GM19455 (cell line): Measurements from ENCODE around the gene SLC35E3.

Experiments used
- ATAC-seq: cut with Tn5 transposase; IDR thresholded peaks from one replicate; pipeline ENCODE4 v1.9.1; 2021; ENCODE audit not compliant: unreplicated experiment

SLC35E3 gene

DNA sequence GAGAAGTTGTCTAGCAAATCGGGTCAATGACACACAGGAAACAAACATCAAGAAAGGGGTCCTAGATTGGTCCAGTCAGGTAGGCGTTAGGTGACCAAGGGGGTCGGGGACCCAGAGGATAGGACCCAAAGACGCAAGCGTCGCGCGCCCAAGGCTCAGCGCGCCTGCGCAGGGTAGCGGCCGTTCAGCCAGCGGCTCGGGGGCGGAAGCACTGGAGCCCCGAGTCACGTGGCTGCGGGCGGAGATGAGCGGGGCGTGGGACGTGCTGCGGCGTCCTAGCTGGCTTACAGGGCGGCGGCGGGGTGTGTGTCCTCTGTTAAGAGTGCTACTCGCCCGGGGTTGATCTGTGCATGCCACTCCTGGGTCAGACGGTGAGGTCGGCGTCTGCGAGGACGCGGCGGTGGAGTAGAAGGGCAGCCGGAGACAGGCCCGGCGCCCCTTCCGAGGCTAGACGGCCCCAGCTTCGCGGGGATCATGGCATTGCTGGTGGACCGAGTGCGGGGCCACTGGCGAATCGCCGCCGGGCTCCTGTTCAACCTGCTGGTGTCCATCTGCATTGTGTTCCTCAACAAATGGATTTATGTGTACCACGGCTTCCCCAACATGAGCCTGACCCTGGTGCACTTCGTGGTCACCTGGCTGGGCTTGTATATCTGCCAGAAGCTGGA, at the start of gene SLC35E3:
SLC35E3 (plus strand) TSS at position 273 of the 668 bp plus-strand sequence; CDS start at position 475, 202 bp downstream.
- ATAC-seq, result peak; percentile 95

DNA sequence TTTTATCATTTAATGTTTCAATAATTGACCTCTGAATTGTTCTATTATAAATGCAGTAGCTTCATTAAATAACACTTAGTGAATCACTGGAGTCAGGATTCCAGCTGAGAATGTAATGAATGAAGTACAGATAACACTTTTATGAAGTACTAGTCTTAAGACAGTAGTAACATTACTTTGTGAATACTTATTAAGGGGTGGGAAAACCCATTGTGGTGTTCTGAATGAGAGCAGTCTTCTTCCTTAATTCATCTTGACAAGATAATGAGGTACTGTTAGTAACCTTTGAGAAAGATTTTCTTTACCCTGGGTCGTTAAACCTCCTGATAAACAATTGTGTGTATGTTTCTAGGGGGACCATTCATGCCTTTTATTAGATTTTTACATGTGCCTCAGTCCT, 46.5 kb upstream of the SLC35E3 start:
- ATAC-seq, result no peak

GRCh38 chr12:68727776-68728175, 18.2 kb upstream of the SLC35E3 start:
- ATAC-seq, result no peak

DNA sequence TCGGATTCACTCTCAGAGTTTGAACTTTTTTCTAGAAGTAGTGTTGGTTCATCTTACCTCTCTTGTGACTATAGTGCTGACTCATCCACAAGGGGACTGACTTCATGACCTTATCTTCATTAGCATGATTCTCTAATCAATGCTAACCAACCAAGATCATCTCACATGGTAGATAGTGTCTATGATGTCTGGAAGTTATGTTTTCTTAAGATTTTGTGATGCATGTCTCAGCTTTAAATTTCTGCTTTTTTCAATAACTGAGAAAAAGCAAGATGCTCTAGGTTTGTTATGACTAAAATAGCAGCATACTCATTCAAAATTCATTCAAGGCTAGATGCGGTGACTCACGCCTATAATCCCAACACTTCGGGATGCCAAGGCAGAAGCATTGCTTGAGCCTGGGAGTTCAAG, 12.3 kb upstream of the SLC35E3 start:
- no peak for ATAC-seq

DNA sequence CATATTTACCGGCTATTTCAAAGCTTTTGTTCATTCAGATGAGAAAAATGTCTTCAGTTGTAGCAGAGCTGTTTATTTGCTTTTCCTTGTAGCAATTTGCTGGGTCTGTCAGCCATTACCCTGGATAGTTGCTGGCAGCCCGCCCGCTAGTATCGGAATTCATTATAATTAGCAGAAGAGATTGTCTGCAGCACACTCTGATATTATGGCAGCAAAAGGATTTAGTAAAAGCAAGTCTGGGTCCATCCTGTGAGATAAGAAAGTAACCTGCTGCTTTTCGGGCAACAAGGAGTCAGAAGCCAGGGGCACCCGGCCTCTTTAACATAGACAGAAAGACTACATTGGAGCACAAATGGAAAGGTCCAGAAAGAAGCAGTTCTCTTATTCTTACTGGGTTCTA, 6.1 kb upstream of the SLC35E3 start:
- no peak for ATAC-seq

DNA sequence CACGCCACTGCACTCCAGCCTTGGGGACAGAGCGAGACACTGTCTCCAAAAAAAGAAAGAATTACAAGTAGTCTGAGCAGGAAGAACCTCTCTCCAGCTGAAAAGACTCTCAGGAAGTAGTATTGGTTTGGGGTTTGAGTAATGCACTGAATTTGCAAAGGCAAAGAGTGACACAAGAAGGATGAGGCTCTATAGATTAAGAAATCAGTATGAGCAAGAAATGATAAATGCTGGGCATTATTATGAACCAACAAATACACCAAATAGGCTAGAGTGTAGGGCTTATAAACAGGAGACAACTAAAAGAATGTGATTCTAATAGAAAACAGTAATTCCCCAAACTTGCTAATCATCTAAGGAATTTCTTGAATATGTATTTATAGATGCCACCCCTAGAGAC, 2.6 kb upstream of the SLC35E3 start:
- ATAC-seq, result no peak

DNA sequence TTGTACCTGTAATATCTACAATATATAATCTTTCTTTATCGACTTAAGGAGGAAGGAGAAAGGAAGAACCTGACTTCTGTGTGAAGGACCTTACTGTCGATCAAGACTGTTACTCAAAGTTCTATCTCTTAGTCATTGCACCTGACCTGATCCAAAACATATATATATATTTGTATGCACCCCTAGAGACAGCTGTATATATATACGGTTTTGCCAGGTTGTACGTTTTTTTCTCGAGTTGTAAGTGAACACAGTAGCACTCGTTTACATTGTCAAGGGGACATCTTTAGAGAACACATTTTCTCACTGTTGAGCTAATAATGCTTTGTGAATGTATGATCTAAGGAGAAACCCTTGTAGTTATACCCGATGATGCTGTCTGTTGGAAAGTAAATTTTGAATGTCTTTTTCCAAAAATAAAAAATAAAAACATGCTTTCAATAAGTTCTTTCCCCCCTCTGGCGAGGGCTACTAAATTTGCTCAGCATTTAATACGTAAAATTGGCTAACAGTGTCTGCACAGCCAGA, 536 bp upstream of the SLC35E3 start:
- ATAC-seq, result no peak

GRCh38 chr12:68746572-68747180, 700 bp downstream of the SLC35E3 start:
- peak; percentile 54 for ATAC-seq

GRCh38 chr12:68749443-68749842, 3.5 kb downstream of the SLC35E3 start:
- no peak for ATAC-seq

DNA sequence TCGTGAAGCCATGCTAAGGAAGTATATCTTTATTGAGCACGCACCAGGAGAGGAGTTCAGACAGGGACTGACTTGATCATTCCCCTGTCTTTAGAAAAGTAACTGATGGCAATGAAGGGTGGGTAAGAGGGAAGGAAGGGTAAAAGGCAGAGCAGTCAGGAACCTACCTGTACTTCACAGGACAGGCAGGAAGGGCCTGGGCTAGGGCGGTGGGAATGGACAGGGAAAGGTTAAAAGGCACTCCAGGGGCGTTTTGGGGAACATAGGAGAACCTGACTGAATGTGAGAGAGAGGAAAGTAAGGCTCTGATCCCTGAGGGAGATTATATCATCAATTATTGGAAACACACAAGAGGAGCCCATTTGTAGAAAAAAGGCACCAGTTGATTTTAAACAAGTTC, 3.9 kb downstream of the SLC35E3 start:
- no peak for ATAC-seq

DNA sequence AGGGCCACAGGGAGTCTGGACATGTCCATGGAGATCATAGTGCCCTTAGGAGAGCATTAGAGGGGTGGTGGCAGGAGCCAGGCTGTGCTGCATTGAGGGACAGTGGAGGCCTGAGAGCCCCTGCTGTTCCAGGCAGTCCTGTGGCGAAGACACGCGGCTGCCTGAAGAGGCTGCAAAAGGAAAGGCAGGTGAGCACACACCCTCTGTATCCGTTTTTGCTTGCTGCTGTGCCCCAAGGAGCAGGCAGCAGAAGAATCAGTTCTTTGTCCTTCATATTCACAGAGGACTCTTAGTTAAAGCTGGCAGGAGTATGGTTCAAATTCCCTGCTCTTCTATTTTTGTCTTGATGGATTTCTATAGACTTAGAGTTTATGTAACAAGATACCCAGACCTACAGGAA, 4.5 kb downstream of the SLC35E3 start:
- no peak for ATAC-seq

- no peak for ATAC-seq
Measured at GRCh38 chr12:68755536-68756243, 9.7 kb downstream of the SLC35E3 start.

DNA sequence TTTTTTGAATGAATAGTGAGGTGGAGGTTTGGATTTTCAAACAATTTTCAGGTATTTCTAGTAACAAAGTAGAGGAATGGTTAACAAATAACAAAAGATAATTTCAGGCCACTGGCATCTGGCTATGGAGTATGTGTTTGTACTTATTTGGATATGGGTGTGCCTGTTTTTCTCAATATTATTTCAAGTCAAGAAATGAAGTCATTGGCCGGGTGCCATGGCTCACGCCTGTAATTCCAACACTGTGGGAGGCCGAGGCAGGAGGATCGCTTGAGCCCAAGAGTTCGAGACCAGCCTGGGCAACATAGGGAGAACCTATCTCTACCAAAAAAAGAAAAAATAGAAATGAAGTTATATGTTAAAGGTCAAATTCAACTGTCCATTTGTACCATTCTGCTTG, 13.9 kb downstream of the SLC35E3 start:
- ATAC-seq, result no peak

DNA sequence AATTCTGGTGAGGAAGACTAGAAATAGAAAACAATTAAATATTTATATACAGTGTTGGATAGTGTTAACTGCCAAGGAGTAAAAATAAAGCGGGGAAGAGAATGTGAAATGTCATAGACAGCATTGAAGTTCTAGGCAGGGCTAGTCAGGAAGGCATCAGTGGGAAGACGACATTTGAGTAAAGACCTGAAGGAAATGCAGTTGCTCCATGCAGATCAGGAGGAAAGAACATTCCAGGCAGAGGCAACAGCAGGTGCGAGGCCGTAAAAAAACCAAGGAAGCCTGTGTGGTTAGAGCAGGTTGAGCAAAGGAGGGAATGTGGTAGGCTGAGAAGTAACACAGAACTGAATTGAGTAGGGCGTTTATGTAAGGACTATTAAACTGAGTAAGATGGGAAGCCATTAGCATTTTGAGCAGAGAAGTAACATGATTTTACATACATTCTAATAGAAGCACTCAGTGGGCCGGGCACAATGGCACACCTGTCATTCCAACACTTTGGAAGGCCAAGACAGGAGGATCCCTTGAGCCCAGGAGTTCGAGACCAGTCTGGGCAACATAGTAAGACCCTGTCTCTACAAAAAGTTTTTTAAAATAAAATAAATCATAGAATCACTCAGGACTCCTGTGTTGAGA, 14.9 kb downstream of the SLC35E3 start:
- ATAC-seq, result no peak

GRCh38 chr12:68761442-68761812, 15.5 kb downstream of the SLC35E3 start:
- ATAC-seq, result no peak

GRCh38 chr12:68761901-68762630, 16.1 kb downstream of the SLC35E3 start:
- no peak for ATAC-seq

DNA sequence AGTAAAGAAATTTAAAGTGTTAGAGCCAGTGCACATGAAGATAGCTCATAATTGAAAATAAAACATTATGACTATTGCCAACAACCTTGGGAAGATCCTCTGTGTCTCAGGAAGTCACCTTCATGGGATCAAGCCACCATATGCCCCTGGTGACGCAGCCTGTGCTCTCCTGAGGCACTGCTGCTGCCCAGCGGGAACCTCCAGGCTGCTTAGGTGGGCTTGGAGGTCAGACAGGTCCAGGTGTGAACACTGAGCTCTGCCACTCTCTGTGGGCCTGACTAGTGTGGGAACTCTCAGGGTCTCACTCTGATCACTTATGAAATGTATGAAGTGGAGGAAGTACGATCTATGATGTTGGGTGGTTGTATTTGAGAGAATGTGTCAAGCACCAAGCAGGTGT, 16.7 kb downstream of the SLC35E3 start:
- no peak for ATAC-seq

GRCh38 chr12:68765696-68766095, 19.7 kb downstream of the SLC35E3 start:
- no peak for ATAC-seq

- no peak for ATAC-seq
Measured at GRCh38 chr12:68766646-68767045, 20.7 kb downstream of the SLC35E3 start.

DNA sequence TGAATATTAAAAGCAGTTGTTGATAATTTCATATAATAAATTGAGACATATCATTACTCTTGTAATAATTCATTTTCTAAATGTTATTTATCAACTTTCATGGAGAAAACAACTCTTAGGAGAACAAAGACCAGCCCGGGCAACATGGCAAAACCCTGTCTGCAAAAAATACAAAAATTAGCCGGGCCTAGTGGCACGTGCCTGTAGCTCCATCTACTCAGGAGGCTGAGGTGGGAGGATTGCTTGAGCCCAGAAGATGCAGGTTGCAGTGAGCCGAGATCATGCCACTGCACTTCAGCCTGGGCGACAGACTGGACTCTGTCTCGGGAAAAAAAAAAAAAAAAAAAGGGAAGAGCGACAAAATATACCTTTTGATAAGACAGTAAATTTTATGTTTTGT, 21.2 kb downstream of the SLC35E3 start:
- ATAC-seq, result no peak

DNA sequence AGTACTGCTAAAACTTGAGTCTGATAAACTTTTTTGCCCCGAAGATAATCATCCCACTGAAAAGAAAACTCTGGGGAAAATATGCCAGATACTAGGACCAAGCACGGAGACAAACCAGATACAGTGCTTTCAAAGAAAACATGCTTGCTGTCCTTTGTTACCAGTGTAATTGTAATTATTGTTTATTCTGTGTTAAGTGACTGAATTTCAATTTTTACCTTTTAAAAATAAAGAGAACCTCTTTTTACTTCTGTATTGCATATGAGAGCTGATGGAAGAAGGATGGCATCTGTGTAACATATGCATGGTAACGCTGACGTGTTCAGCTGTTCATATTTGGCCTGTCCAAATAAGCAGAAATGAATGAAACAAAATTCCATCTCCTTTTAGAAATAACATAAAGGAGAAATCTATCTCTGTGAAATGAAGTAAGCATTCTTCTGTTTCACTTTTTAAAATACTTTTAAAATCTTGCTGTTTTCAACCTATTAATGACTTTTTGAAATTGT, 22.5 kb downstream of the SLC35E3 start:
- ATAC-seq, result no peak
